Loucy (cell line): ENCODE measurements around the gene RPS6KA4.

ENCODE experiments used
- H2AFZ ChIP-seq: fragments of 200-600 bp; sonication (generic); 2 replicates; pipeline ENCODE4 v1.6.0; 2016; ENCODE audit warnings: antibody characterized with exemption, mild to moderate bottlenecking, low read length, moderate library complexity
- H3F3A ChIP-seq: fragments of 200-600 bp; 2 replicates; pipeline ENCODE4 v1.6.0; 2016; ENCODE audit warnings: antibody characterized with exemption, low read depth, mild to moderate bottlenecking
- H3K27me3 ChIP-seq: fragments of 200-600 bp; sonication (generic); 2 replicates; pipeline ENCODE4 v1.6.1; 2014; ENCODE audit warnings: low read length, mild to moderate bottlenecking; ENCODE audit not compliant: insufficient read depth, poor library complexity, severe bottlenecking
- H3K36me3 ChIP-seq: fragments of 200-600 bp; sonication (generic); 2 replicates; pipeline ENCODE4 v1.6.1; 2016; ENCODE audit warnings: low read length; ENCODE audit not compliant: insufficient read depth
- H3K4me1 ChIP-seq: fragments of 200-600 bp; sonication (generic); 2 replicates; pipeline ENCODE4 v1.5.1; 2014; ENCODE audit warnings: low read length, mild to moderate bottlenecking; ENCODE audit not compliant: insufficient read depth, poor library complexity, severe bottlenecking
- H3K4me2 ChIP-seq: fragments of 200-600 bp; sonication (generic); 2 replicates; pipeline ENCODE4 v1.6.0; 2014; ENCODE audit warnings: antibody characterized with exemption, low read length, low read depth, mild to moderate bottlenecking; ENCODE audit not compliant: poor library complexity, severe bottlenecking
- H3K4me3 ChIP-seq: fragments of 200-600 bp; sonication (generic); 2 replicates; pipeline ENCODE4 v1.5.1; 2014; ENCODE audit warnings: low read length, mild to moderate bottlenecking, mixed read lengths; ENCODE audit not compliant: poor library complexity, severe bottlenecking
- H3K79me2 ChIP-seq: fragments of 200-600 bp; sonication (generic); 2 replicates; pipeline ENCODE4 v1.6.1; 2014; ENCODE audit warnings: low read length; ENCODE audit not compliant: insufficient read depth
- H3K9ac ChIP-seq: fragments of 200-600 bp; sonication (generic); 2 replicates; pipeline ENCODE4 v1.6.0; 2014; ENCODE audit warnings: mild to moderate bottlenecking, low read depth, low read length, moderate library complexity; ENCODE audit not compliant: poor library complexity, severe bottlenecking
- H3K9me2 ChIP-seq: fragments of 200-600 bp; sonication (generic); replicated peaks from 2 replicates; pipeline ENCODE4 v1.6.1; 2016; ENCODE audit warnings: low read depth, low read length, mixed read lengths
- H3K9me3 ChIP-seq: fragments of 200-600 bp; sonication (generic); 2 replicates; pipeline ENCODE4 v1.6.1; 2014; ENCODE audit warnings: mild to moderate bottlenecking, antibody characterized with exemption, low read length, low read depth; ENCODE audit not compliant: insufficient read depth
- H4K20me1 ChIP-seq: fragments of 200-600 bp; sonication (generic); 2 replicates; pipeline ENCODE4 v1.6.0; 2014; ENCODE audit warnings: antibody characterized with exemption, low read length, mild to moderate bottlenecking; ENCODE audit not compliant: insufficient read depth, poor library complexity, severe bottlenecking
- EZH2phosphoT487 ChIP-seq: fragments of 200-600 bp; IDR thresholded peaks from 2 replicates; pipeline ENCODE4 v1.6.1; 2018; ENCODE audit warnings: antibody characterized with exemption, mild to moderate bottlenecking, moderate library complexity, borderline replicate concordance
- TF ChIP-seq, protein P1 (sequence below): fragments of 200-600 bp; sonication (generic); conservative IDR thresholded peaks from 2 replicates; pipeline ENCODE4 v1.5.1; 2014; ENCODE audit warnings: mild to moderate bottlenecking, antibody characterized with exemption, low read length

RPS6KA4 gene

DNA sequence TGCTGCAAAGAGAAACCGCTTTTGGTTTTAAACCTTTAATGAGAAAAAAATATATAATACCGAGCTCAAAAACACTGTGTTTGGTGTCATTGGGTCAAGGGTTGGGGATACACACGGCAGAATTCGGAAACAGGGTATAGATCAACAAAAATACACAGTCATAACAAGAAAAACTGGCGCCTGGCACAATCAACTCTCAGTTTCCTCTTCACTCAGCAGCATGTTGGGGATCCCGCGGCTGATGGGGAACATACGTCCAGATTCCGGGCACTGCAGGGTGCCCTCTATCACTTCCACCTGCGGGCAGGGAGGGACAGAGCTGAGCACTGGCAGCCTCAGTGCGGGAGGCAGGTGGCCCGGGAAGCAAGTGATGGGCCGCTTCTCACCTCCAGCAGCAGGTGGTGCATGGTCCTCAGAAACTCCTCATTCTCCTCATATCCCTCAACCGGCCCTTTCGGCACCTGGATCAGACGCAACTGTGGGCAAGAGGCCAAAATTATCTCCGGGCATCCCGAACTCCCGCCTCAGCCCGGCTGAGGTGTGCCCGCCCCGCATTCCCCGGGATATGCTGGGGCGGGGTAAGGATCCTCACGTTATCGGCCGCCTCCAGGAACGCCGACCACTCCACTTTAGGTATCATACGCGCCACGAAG, 42.2 kb upstream of the RPS6KA4 start:
- H3K4me2 ChIP-seq = peak overlapping the region; percentile 57
- peaks cover 7% of the 10 kb centered on the region; the same call in 1 of the 2 replicates for H3K36me3 ChIP-seq
- no peaks in the 10 kb centered on the region for H3K27me3 ChIP-seq
- peaks cover 17% of the 10 kb centered on the region for H3K4me1 ChIP-seq
- peak overlapping the region; percentile 77 for H3K9ac ChIP-seq
- peaks cover 10% of the 10 kb centered on the region for H4K20me1 ChIP-seq
- no peaks in the 10 kb centered on the region for H3K9me3 ChIP-seq
- H3K79me2 ChIP-seq = peaks cover 49% of the 10 kb centered on the region
- peaks cover 7% of the 10 kb centered on the region; the same call in 1 of the 2 replicates for H3F3A ChIP-seq
- H2AFZ ChIP-seq = peak overlapping the region; percentile 16; the same call in 1 of the 2 replicates
- H3K9me2 ChIP-seq = no peaks in the 10 kb centered on the region
- TF ChIP-seq, protein P1, sequence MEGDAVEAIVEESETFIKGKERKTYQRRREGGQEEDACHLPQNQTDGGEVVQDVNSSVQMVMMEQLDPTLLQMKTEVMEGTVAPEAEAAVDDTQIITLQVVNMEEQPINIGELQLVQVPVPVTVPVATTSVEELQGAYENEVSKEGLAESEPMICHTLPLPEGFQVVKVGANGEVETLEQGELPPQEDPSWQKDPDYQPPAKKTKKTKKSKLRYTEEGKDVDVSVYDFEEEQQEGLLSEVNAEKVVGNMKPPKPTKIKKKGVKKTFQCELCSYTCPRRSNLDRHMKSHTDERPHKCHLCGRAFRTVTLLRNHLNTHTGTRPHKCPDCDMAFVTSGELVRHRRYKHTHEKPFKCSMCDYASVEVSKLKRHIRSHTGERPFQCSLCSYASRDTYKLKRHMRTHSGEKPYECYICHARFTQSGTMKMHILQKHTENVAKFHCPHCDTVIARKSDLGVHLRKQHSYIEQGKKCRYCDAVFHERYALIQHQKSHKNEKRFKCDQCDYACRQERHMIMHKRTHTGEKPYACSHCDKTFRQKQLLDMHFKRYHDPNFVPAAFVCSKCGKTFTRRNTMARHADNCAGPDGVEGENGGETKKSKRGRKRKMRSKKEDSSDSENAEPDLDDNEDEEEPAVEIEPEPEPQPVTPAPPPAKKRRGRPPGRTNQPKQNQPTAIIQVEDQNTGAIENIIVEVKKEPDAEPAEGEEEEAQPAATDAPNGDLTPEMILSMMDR = no peak; the same call in 1 of the 2 replicates
- peak overlapping the region; percentile 72 for H3K4me3 ChIP-seq

DNA sequence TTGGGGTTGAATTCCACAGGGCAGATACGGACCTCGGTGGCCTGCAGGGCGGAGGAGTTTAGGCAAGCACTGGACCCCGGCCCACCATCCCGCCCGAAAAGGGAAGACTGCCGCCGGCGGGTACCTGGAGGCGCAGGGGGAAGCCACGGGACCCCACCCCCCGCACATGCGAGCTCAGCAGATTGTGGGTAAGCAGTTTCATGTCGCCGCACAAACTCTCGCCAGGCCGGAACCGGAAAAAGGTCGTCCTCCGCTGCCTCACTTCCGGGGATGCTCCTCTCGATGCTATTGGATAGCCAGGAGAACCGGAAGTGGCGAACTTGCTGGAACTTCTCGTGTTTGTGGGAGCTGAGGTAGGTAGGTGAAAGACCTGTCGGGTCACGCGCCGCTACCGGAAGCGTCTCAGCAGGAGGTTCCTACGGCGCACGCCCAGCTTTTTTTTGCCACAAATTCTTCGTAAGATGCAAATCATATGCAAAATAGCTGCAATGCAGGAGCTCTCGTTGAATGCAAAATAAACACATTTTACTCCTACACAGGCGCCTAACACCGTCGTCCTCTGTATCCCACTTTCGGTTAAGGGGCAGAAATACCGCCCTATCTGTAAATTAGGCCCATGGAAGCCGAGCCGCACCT, 41.5 kb upstream of the RPS6KA4 start, which contains the start of gene TRMT112:
TSS of gene TRMT112 (minus strand) at position 235 of the 636 bp plus-strand sequence. CDS start at position 202, 33 bp downstream.
- peak within 1 kb of the TSS; percentile 87 for H2AFZ ChIP-seq
- peaks cover 7% of the 10 kb centered on the region; the same call in 1 of the 2 replicates for H3K36me3 ChIP-seq
- H3K4me3 ChIP-seq = peak within 1 kb of the TSS; percentile 72
- H3K4me1 ChIP-seq = peaks cover 20% of the 10 kb centered on the region
- peaks cover 49% of the 10 kb centered on the region for H3K79me2 ChIP-seq
- no peaks in the 10 kb centered on the region for H3K9me3 ChIP-seq
- peaks cover 10% of the 10 kb centered on the region for H4K20me1 ChIP-seq
- H3K9me2 ChIP-seq = no peaks in the 10 kb centered on the region
- H3K9ac ChIP-seq = peak within 1 kb of the TSS; percentile 77
- TF ChIP-seq, protein P1 = no peak
- TF ChIP-seq EZH2phosphoT487 = no peak
- H3F3A ChIP-seq = peaks cover 7% of the 10 kb centered on the region; the same call in 1 of the 2 replicates
- H3K4me2 ChIP-seq = peak within 1 kb of the TSS; percentile 57
- H3K27me3 ChIP-seq = no peaks in the 10 kb centered on the region

DNA sequence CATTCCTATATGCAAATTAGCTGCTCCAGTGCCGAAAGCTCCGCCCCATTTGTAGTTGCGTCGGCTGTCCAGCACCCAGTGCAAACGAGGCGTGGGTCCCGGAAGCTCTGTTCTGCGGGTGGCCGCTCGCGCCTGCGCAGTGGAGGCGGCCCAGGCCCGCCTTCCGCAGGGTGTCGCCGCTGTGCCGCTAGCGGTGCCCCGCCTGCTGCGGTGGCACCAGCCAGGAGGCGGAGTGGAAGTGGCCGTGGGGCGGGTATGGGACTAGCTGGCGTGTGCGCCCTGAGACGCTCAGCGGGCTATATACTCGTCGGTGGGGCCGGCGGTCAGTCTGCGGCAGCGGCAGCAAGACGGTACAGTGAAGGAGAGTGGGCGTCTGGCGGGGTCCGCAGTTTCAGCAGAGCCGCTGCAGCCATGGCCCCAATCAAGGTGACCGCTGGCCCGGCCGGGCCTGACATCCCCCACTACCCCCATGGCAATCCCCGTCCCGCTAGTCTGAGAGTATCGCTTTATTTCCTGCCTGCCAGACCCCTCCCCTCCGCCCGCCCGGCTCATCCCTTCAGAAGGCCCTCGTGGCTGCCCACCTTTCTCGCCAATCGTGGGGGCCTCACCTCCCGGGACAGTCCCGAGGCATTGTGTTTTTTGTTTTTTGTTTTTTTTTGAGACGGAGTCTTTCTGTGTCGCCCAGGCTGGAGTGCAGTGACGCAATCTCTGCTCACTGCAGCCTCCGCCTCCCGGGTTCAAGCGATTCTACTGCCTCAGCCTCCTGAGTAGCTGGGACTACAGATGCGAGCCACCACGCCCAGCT, 40.8 kb upstream of the RPS6KA4 start, which contains the start of gene PRDX5:
TSS of gene PRDX5 (plus strand) at position 161 of the 805 bp plus-strand sequence. CDS start at position 256, 95 bp downstream.
- Histone ChIP-seq H3K4me1 (peaks cover 22% of the 10 kb centered on the region), H4K20me1 (peaks cover 10% of the 10 kb centered on the region), H3K9ac (peak within 1 kb of the TSS; percentile 77), H3F3A (peaks cover 7% of the 10 kb centered on the region; the same call in 1 of the 2 replicates), H3K9me3 (no peaks in the 10 kb centered on the region), H3K79me2 (peaks cover 46% of the 10 kb centered on the region), H3K36me3 (peaks cover 7% of the 10 kb centered on the region; the same call in 1 of the 2 replicates), H3K27me3 (no peaks in the 10 kb centered on the region), H3K4me2 (peak within 1 kb of the TSS; percentile 57), H2AFZ (peak within 1 kb of the TSS; percentile 87), H3K4me3 (peak within 1 kb of the TSS; percentile 72), H3K9me2 (no peaks in the 10 kb centered on the region)
- no peak for TF ChIP-seq EZH2phosphoT487
- TF ChIP-seq, protein P1 = peak; percentile 37
